ENCODE data around the gene GASK1B. TPM values are rescaled to one million over a fixed set of nuclear protein-coding genes. Genes with fewer than 3 reads are reported as not detected.
A peak's percentile ranks its signal among the peaks of the same experiment; 100 is the strongest.

The GASK1B gene
- total RNA-seq, 4 donors from 2014 or later: 44.1 to 72.0 (median 61.0) TPM

DNA sequence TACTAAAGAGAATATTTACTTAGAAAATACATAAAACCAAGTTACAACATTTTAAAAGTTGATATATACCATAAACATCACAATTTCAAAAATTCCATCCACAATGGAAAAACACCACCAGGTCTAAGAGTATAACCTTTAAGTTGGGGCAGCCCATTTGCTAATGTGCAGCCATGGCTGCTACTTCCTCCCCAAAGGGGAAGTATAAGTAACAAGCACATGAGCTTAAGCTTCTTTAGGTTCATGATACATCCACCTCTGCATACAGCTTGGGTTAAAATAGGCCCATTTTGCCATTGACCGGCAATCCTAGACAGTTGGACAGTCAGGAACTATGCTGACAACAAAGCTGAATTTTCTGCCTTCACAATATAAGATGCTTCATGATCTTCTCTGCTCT, 16.6 kb upstream of the GASK1B start:
- peaks cover 0 to 11% (median 3%) of the 10 kb centered on the region in 4 donors for H3K4me1 ChIP-seq
- H3K36me3 ChIP-seq: peaks cover 0 to 23% (median 0%) of the 10 kb centered on the region in 3 donors
- no peaks in the 10 kb centered on the region for H3K27me3 ChIP-seq
- WGBS, 2 donors: 90 to 100% methylated on average over 1 of the region's 1 CpG
- no peak overlapping the region for H3K4me3 ChIP-seq
- H3K9me3 ChIP-seq: no peaks in the 10 kb centered on the region
- H3K27ac ChIP-seq: no peak overlapping the region
- no peak for DNase-seq (ENCODE audit: low spot score in 2 of 2)
- TF ChIP-seq POLR2A (IDR thresholded peaks at IDR 0.05) (no peak), EP300 (IDR thresholded peaks at IDR 0.05) (no peak)
- TF ChIP-seq, protein P1, sequence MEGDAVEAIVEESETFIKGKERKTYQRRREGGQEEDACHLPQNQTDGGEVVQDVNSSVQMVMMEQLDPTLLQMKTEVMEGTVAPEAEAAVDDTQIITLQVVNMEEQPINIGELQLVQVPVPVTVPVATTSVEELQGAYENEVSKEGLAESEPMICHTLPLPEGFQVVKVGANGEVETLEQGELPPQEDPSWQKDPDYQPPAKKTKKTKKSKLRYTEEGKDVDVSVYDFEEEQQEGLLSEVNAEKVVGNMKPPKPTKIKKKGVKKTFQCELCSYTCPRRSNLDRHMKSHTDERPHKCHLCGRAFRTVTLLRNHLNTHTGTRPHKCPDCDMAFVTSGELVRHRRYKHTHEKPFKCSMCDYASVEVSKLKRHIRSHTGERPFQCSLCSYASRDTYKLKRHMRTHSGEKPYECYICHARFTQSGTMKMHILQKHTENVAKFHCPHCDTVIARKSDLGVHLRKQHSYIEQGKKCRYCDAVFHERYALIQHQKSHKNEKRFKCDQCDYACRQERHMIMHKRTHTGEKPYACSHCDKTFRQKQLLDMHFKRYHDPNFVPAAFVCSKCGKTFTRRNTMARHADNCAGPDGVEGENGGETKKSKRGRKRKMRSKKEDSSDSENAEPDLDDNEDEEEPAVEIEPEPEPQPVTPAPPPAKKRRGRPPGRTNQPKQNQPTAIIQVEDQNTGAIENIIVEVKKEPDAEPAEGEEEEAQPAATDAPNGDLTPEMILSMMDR (IDR thresholded peaks at IDR 0.05): no peak

DNA sequence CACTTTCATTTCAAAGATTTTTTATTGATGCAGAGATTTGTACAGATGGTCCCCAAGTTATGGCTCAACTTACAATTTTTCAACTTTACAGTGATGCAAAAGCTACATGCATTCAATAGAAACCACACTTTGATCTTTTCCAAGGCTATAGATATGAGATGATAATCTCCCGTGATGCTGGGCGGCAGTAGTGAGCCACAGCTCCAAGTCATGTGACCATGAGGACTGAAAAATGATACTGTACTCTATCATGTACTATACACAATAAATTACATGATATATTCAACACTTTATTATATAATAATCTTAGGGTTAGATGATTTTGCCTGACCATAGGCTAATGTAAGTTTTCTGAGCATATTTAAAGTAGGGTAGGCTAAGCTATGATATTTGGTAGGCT, 14.0 kb upstream of the GASK1B start:
- no peaks in the 10 kb centered on the region for H3K4me1 ChIP-seq
- 76 to 79% methylated on average over 2 of the region's 2 CpGs for WGBS, 2 donors
- no peak for DNase-seq (ENCODE audit: low spot score in 2 of 2)
- H3K9me3 ChIP-seq: no peaks in the 10 kb centered on the region
- peaks cover 0 to 23% (median 0%) of the 10 kb centered on the region in 3 donors for H3K36me3 ChIP-seq
- H3K27me3 ChIP-seq: no peaks in the 10 kb centered on the region
- H3K27ac ChIP-seq: no peak overlapping the region
- H3K4me3 ChIP-seq: no peak overlapping the region
- TF ChIP-seq, protein P1 (IDR thresholded peaks at IDR 0.05): no peak
- no peak for TF ChIP-seq POLR2A (IDR thresholded peaks at IDR 0.05)

DNA sequence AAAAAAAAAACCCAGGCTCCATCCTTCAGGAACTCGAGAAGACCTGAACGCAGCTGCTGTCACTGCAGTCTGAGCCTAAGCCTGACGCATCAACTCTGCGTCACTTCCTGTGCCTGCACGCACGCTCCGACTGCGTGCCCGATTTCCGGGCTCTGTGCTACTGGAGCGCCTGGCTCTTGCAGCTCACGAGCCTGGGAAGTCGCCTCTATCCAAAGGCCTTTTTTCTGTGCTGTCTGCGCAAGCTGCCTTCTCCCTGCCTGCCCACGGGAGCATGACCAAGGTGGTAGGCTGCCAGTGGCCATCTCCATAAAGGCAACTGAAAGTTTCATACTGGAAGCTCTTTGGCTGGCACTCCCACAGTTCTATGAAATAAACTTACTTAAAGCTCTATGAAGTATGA, 9.9 kb upstream of the GASK1B start:
- no peak overlapping the region for H3K4me3 ChIP-seq
- H3K36me3 ChIP-seq: peaks cover 0 to 9% (median 0%) of the 10 kb centered on the region in 3 donors
- TF ChIP-seq EP300 (IDR thresholded peaks at IDR 0.05) (no peak), POLR2A (IDR thresholded peaks at IDR 0.05) (no peak)
- TF ChIP-seq, protein P1 (IDR thresholded peaks at IDR 0.05): no peak
- DNase-seq (ENCODE audit: low spot score in 2 of 2): no peak
- H3K9me3 ChIP-seq: no peaks in the 10 kb centered on the region
- WGBS, 2 donors: 87 to 89% methylated on average over 15 of the region's 15 CpGs
- H3K4me1 ChIP-seq: peaks cover 0 to 13% (median 0%) of the 10 kb centered on the region in 4 donors
- no peak overlapping the region for H3K27ac ChIP-seq
- H3K27me3 ChIP-seq: no peaks in the 10 kb centered on the region

DNA sequence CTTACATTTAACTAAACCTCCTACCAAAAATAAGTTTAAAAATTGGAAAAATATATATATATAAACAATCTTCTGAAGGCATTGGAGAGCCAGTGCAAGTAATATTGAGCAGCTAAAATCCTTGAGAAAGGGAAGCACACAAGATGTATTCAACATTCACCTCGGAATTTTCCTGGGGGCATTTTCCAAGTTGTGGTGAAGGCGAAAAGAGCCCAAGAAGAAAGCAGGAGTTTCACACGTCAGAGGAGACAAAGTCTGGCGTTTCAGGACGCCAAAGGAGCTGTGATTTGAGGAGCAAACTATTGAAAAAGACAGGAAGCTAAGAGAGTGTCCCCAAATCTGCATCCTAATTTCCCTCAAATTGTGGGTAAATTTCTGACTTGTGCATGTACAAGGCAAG, 9.1 kb upstream of the GASK1B start:
- 53 to 65% methylated on average over 5 of the region's 5 CpGs for WGBS, 2 donors
- TF ChIP-seq, protein P1 (IDR thresholded peaks at IDR 0.05): no peak
- TF ChIP-seq EP300 (IDR thresholded peaks at IDR 0.05) (no peak), POLR2A (IDR thresholded peaks at IDR 0.05) (no peak)
- peaks cover 0 to 9% (median 0%) of the 10 kb centered on the region in 3 donors for H3K36me3 ChIP-seq

DNA sequence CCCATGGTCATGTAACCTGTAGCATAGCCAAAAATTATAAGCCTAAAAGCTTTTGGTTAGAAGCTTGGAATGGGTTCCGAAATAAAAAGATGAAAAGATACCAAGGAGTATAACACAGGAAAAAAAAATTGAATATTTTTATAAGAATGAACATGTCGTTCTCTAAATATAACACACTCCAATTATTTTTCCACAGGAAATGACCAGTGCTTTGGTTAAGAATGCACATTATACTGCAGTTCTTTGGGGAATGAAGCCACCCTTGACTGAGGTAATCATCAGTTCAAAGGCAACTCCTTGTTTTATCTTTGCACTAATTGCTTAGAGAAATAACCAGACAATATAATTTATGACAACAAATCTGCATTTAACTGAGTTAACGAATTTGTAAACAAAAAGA, 6.6 kb upstream of the GASK1B start:
- no peak for DNase-seq (ENCODE audit: low spot score in 2 of 2)
- no peaks in the 10 kb centered on the region for H3K36me3 ChIP-seq
- H3K4me3 ChIP-seq: no peak overlapping the region
- H3K27ac ChIP-seq: peak overlapping the region in 2 of 4 donors; percentile 56 to 64
- H3K9me3 ChIP-seq: no peaks in the 10 kb centered on the region
- peaks cover 0 to 34% (median 2%) of the 10 kb centered on the region in 4 donors for H3K4me1 ChIP-seq
- no peaks in the 10 kb centered on the region for H3K27me3 ChIP-seq
- TF ChIP-seq, protein P1 (IDR thresholded peaks at IDR 0.05): no peak
- TF ChIP-seq EP300 (IDR thresholded peaks at IDR 0.05): no peak
- TF ChIP-seq POLR2A (IDR thresholded peaks at IDR 0.05): no peak
- WGBS, 2 donors: 58 to 65% methylated on average over 3 of the region's 3 CpGs

More for the DNA sequence above, 9.1 kb upstream of the GASK1B start:
- no peaks in the 10 kb centered on the region for H3K27me3 ChIP-seq
- H3K4me3 ChIP-seq: no peak overlapping the region
- DNase-seq (ENCODE audit: low spot score in 2 of 2): no peak
- peaks cover 0 to 15% (median 0%) of the 10 kb centered on the region in 4 donors for H3K4me1 ChIP-seq
- no peaks in the 10 kb centered on the region for H3K9me3 ChIP-seq
- H3K27ac ChIP-seq: peak overlapping the region in 1 of 4 donors; percentile 26
